Fibroblast of villous mesenchyme (primary cell): ENCODE results near the gene ANKFN1. TPM values are rescaled to one million over a fixed set of nuclear protein-coding genes. Genes with fewer than 3 reads are reported as not detected.

ENCODE experiments used
- DNase-seq: peaks from one replicate; pipeline ENCODE4 v3.0.0-alpha.2; 2010; ENCODE audit warnings: low read depth
- H3K4me3 ChIP-seq: 2 replicates; pipeline ENCODE4 v1.5.1; 2011; ENCODE audit warnings: low read depth, mild to moderate bottlenecking, low read length
- total RNA-seq: library from RNA; depleted of rRNA; stranded (reverse); fragments of >200 nt; gene quantifications from 2 replicates; pipeline ENCODE4 v1.2.3, GENCODE V29; 2012
- TF ChIP-seq, protein P1 (sequence below): IDR thresholded peaks from 2 replicates; pipeline ENCODE4 v1.5.1; 2012; ENCODE audit warnings: low read depth, mild to moderate bottlenecking, low read length; ENCODE audit not compliant: insufficient read depth

Gene ANKFN1
- total RNA-seq, 1 donor = under 0.01 TPM

DNA sequence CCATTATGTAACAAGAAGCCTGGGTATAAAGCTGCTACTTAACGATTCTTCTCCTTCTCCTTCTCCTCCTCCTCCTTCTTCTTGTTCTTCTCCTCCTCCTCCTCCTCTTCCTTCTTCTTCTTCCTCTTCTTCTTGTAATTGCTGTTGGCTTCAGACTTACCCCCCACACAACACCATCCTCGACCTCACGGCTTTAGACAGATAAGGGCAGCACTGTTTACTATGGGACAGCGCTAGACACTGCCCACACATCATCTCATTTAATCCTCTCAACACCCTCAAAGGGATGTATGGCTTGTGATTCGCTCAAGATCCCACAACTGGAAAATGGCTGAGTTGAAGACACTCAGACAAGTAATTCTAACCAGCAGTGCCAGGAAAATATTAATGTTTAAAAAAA lies 379.7 kb downstream of the ANKFN1 start:
- TF ChIP-seq, protein P1, sequence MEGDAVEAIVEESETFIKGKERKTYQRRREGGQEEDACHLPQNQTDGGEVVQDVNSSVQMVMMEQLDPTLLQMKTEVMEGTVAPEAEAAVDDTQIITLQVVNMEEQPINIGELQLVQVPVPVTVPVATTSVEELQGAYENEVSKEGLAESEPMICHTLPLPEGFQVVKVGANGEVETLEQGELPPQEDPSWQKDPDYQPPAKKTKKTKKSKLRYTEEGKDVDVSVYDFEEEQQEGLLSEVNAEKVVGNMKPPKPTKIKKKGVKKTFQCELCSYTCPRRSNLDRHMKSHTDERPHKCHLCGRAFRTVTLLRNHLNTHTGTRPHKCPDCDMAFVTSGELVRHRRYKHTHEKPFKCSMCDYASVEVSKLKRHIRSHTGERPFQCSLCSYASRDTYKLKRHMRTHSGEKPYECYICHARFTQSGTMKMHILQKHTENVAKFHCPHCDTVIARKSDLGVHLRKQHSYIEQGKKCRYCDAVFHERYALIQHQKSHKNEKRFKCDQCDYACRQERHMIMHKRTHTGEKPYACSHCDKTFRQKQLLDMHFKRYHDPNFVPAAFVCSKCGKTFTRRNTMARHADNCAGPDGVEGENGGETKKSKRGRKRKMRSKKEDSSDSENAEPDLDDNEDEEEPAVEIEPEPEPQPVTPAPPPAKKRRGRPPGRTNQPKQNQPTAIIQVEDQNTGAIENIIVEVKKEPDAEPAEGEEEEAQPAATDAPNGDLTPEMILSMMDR = no peak
- no peak overlapping the region for H3K4me3 ChIP-seq
- no peak for DNase-seq

- DNase-seq = no peak
- TF ChIP-seq, protein P1 = no peak
- no peak overlapping the region for H3K4me3 ChIP-seq
Measured at GRCh38 chr17:56536766-56537165, 383.5 kb downstream of the ANKFN1 start.

- H3K4me3 ChIP-seq = no peak overlapping the region
- TF ChIP-seq, protein P1 = no peak
- no peak for DNase-seq
Measured at GRCh38 chr17:56540836-56541235, 387.6 kb downstream of the ANKFN1 start.

GRCh38 chr17:56543280-56543679 lies 390.0 kb downstream of the ANKFN1 start:
- TF ChIP-seq, protein P1 = no peak
- no peak overlapping the region for H3K4me3 ChIP-seq

GRCh38 chr17:56545106-56545505 lies 391.8 kb downstream of the ANKFN1 start:
- DNase-seq = no peak
- TF ChIP-seq, protein P1 = no peak

More at GRCh38 chr17:56543280-56543679, 390.0 kb downstream of the ANKFN1 start:
- DNase-seq = no peak

GRCh38 chr17:56545930-56546329 lies 392.7 kb downstream of the ANKFN1 start:
- TF ChIP-seq, protein P1 = no peak
- no peak overlapping the region for H3K4me3 ChIP-seq
- no peak for DNase-seq

More at GRCh38 chr17:56545106-56545505, 391.8 kb downstream of the ANKFN1 start:
- H3K4me3 ChIP-seq = no peak overlapping the region

DNA sequence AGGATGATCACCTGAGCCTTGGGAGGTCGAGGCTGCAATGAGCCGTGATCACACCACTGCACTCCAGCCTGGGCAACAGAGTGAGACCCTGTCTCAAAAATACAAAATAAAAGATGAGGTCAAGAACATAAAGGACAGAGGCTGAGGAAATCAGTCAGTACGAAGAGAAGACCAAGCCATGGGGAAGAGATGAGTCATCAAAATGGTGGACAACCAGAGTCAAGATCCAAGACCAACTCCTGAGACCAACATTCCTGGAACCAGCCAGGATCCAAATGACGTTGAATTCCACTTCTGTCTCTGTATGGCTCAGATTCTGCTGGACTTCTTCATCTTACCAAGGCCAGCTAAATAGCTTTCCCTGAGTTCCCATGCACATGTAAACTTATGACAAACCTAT lies 395.4 kb downstream of the ANKFN1 start:
- TF ChIP-seq, protein P1 = no peak

More for the DNA sequence above, 395.4 kb downstream of the ANKFN1 start:
- DNase-seq = no peak
- H3K4me3 ChIP-seq = no peak overlapping the region
